RWPE1 (cell line): ENCODE results near the gene HLF.
A peak's percentile ranks its signal among the peaks of the same experiment; 100 is the strongest.

Experiments
- CTCF ChIA-PET: fragments of 350-600 bp; sonication (Branson Sonifier 250); formaldehyde crosslinking; extraction: SDS; loops from one replicate; lab custom pipeline; 2021; lab: Yijun Ruan, JAX
- POLR2A ChIA-PET: fragments of 400-600 bp; formaldehyde crosslinking; extraction: SDS; loops from one replicate; lab custom pipeline; 2020; ENCODE audit warnings: antibody characterized with exemption; ENCODE audit not compliant: low non-redundant PET; lab: Yijun Ruan, JAX
- DNase-seq: peaks from one replicate; pipeline ENCODE4 v3.0.0; 2012; ENCODE audit warnings: low spot score
- H3K27ac ChIP-seq: fragments of 450-650 bp; 2 replicates; pipeline ENCODE4 v1.5.1; 2017
- CTCF ChIP-seq: fragments of 450-650 bp; conservative IDR thresholded peaks from 2 replicates; pipeline ENCODE4 v1.5.1; 2017; ENCODE audit warnings: low read depth, mild to moderate bottlenecking

The HLF gene

GRCh38 chr17:55271958-55272710 lies 7.4 kb downstream of the HLF start:
- ChIA-PET CTCF (no interaction called here), POLR2A (no interaction called here)
- no peak for DNase-seq
- TF ChIP-seq CTCF: no peak
- H3K27ac ChIP-seq: no peak overlapping the region

- ChIA-PET CTCF (interaction anchor here (0.6 to 0.8 kb wide), 2 partner anchors 8 to 413 kb away, joined by 3 read pairs; no protein-coding TSS in a partner anchor), POLR2A (no interaction called here)
- TF ChIP-seq CTCF: no peak
- peak overlapping the region; percentile 89 for H3K27ac ChIP-seq
- DNase-seq: no peak
Observed at GRCh38 chr17:55272711-55273578, 8.2 kb downstream of the HLF start.

- no peak for TF ChIP-seq CTCF
- H3K27ac ChIP-seq: peak overlapping the region; percentile 89
- ChIA-PET CTCF (interaction anchor here (0.6 to 0.8 kb wide), 3 partner anchors 8 to 412 kb away, joined by 3 read pairs; no protein-coding TSS in a partner anchor), POLR2A (no interaction called here)
- DNase-seq: peak; percentile 39
Observed at GRCh38 chr17:55273579-55274354, 9.0 kb downstream of the HLF start.

GRCh38 chr17:55274355-55275255 lies 9.8 kb downstream of the HLF start:
- no peak for TF ChIP-seq CTCF
- no peak overlapping the region; the same call in 1 of the 2 replicates for H3K27ac ChIP-seq
- CTCF ChIA-PET: interaction anchor here (0.6 kb wide), 1 partner anchor 180 kb away, joined by 3 read pairs; no protein-coding TSS in a partner anchor
- POLR2A ChIA-PET: no interaction called here
- DNase-seq: no peak

GRCh38 chr17:55275894-55276804 lies 11.4 kb downstream of the HLF start:
- ChIA-PET POLR2A (no interaction called here), CTCF (interaction anchor here (0.6 to 2.0 kb wide), 4 partner anchors 20 to 241 kb away, joined by 3 to 4 read pairs (median 3); no protein-coding TSS in a partner anchor)
- peak overlapping the region; percentile 70 for H3K27ac ChIP-seq
- peak; percentile 65 for DNase-seq
- no peak for TF ChIP-seq CTCF
